ENCODE measurements around the gene SNN.

Gene SNN

GRCh38 chr16:11635679-11636171, 32.5 kb upstream of the SNN start:
- Histone ChIP-seq H3K4me3 (ENCODE audit: low read length) (no peak overlapping the region), H3K27ac (ENCODE audit: low read length) (no peak overlapping the region), H3K4me1 (ENCODE audit: control insufficient read depth, insufficient read depth, low read length) (peaks cover 4% of the 10 kb centered on the region; the same call in 1 of the 2 replicates), H3K27me3 (ENCODE audit: control insufficient read depth, insufficient read depth, low read length) (no peaks in the 10 kb centered on the region), H3K9me3 (ENCODE audit: control insufficient read depth, insufficient read depth, low read length) (no peaks in the 10 kb centered on the region), H3K36me3 (ENCODE audit: control insufficient read depth, insufficient read depth, low read length) (no peaks in the 10 kb centered on the region)
- DNase-seq (ENCODE audit: low read depth, low spot score) = no peak
- no CpG with 5 or more reads among the region's 12 CpGs for WGBS (ENCODE audit: insufficient coverage, insufficient read length)

GRCh38 chr16:11636172-11636721, 32.0 kb upstream of the SNN start:
- Histone ChIP-seq H3K4me1 (ENCODE audit: control insufficient read depth, insufficient read depth, low read length) (peaks cover 5% of the 10 kb centered on the region; the same call in 1 of the 2 replicates), H3K27me3 (ENCODE audit: control insufficient read depth, insufficient read depth, low read length) (no peaks in the 10 kb centered on the region), H3K9me3 (ENCODE audit: control insufficient read depth, insufficient read depth, low read length) (no peaks in the 10 kb centered on the region), H3K36me3 (ENCODE audit: control insufficient read depth, insufficient read depth, low read length) (no peaks in the 10 kb centered on the region), H3K27ac (ENCODE audit: low read length) (no peak overlapping the region), H3K4me3 (ENCODE audit: low read length) (no peak overlapping the region)
- WGBS (ENCODE audit: insufficient coverage, insufficient read length) = no CpG with 5 or more reads among the region's 14 CpGs
- peak; percentile 96 for DNase-seq (ENCODE audit: low read depth, low spot score)

- Histone ChIP-seq H3K4me3 (ENCODE audit: low read length) (no peak overlapping the region), H3K36me3 (ENCODE audit: control insufficient read depth, insufficient read depth, low read length) (no peaks in the 10 kb centered on the region), H3K4me1 (ENCODE audit: control insufficient read depth, insufficient read depth, low read length) (peaks cover 5% of the 10 kb centered on the region; the same call in 1 of the 2 replicates), H3K27ac (ENCODE audit: low read length) (no peak overlapping the region), H3K27me3 (ENCODE audit: control insufficient read depth, insufficient read depth, low read length) (no peaks in the 10 kb centered on the region), H3K9me3 (ENCODE audit: control insufficient read depth, insufficient read depth, low read length) (no peaks in the 10 kb centered on the region)
- no peak for DNase-seq (ENCODE audit: low read depth, low spot score)
- WGBS (ENCODE audit: insufficient coverage, insufficient read length) = no CpG with 5 or more reads among the region's 5 CpGs
These were observed 30.9 kb upstream of the SNN start for GRCh38 chr16:11637320-11637719.

GRCh38 chr16:11638140-11638539, 30.1 kb upstream of the SNN start:
- no peak overlapping the region for H3K4me3 ChIP-seq (ENCODE audit: low read length)
- H3K27me3 ChIP-seq (ENCODE audit: control insufficient read depth, insufficient read depth, low read length) = no peaks in the 10 kb centered on the region
- DNase-seq (ENCODE audit: low read depth, low spot score) = no peak
- H3K4me1 ChIP-seq (ENCODE audit: control insufficient read depth, insufficient read depth, low read length) = peaks cover 7% of the 10 kb centered on the region; the same call in 1 of the 2 replicates
- H3K27ac ChIP-seq (ENCODE audit: low read length) = no peak overlapping the region
- H3K9me3 ChIP-seq (ENCODE audit: control insufficient read depth, insufficient read depth, low read length) = no peaks in the 10 kb centered on the region
- no CpG with 5 or more reads among the region's 4 CpGs for WGBS (ENCODE audit: insufficient coverage, insufficient read length)
- no peaks in the 10 kb centered on the region for H3K36me3 ChIP-seq (ENCODE audit: control insufficient read depth, insufficient read depth, low read length)

- H3K27ac ChIP-seq (ENCODE audit: low read length) = no peak overlapping the region
- H3K4me1 ChIP-seq (ENCODE audit: control insufficient read depth, insufficient read depth, low read length) = peaks cover 7% of the 10 kb centered on the region; the same call in 1 of the 2 replicates
- H3K4me3 ChIP-seq (ENCODE audit: low read length) = no peak overlapping the region
- WGBS (ENCODE audit: insufficient coverage, insufficient read length) = 100% methylated on average over 3 of the region's 4 CpGs
- no peaks in the 10 kb centered on the region for H3K9me3 ChIP-seq (ENCODE audit: control insufficient read depth, insufficient read depth, low read length)
- H3K27me3 ChIP-seq (ENCODE audit: control insufficient read depth, insufficient read depth, low read length) = no peaks in the 10 kb centered on the region
- no peak for DNase-seq (ENCODE audit: low read depth, low spot score)
- no peaks in the 10 kb centered on the region for H3K36me3 ChIP-seq (ENCODE audit: control insufficient read depth, insufficient read depth, low read length)
These were observed 29.2 kb upstream of the SNN start for GRCh38 chr16:11639008-11639562.

GRCh38 chr16:11639925-11640899, 28.0 kb upstream of the SNN start:
- no peak overlapping the region for H3K4me3 ChIP-seq (ENCODE audit: low read length)
- no peaks in the 10 kb centered on the region for H3K9me3 ChIP-seq (ENCODE audit: control insufficient read depth, insufficient read depth, low read length)
- no peak overlapping the region for H3K27ac ChIP-seq (ENCODE audit: low read length)
- peaks cover 5% of the 10 kb centered on the region; the same call in 1 of the 2 replicates for H3K4me1 ChIP-seq (ENCODE audit: control insufficient read depth, insufficient read depth, low read length)
- no peak for DNase-seq (ENCODE audit: low read depth, low spot score)
- no CpG with 5 or more reads among the region's 25 CpGs for WGBS (ENCODE audit: insufficient coverage, insufficient read length)
- H3K27me3 ChIP-seq (ENCODE audit: control insufficient read depth, insufficient read depth, low read length) = no peaks in the 10 kb centered on the region
- H3K36me3 ChIP-seq (ENCODE audit: control insufficient read depth, insufficient read depth, low read length) = no peaks in the 10 kb centered on the region

GRCh38 chr16:11640987-11641817, 27.1 kb upstream of the SNN start:
- Histone ChIP-seq H3K9me3 (ENCODE audit: control insufficient read depth, insufficient read depth, low read length) (no peaks in the 10 kb centered on the region), H3K4me3 (ENCODE audit: low read length) (no peak overlapping the region), H3K36me3 (ENCODE audit: control insufficient read depth, insufficient read depth, low read length) (no peaks in the 10 kb centered on the region), H3K4me1 (ENCODE audit: control insufficient read depth, insufficient read depth, low read length) (peaks cover 4% of the 10 kb centered on the region; the same call in 1 of the 2 replicates), H3K27ac (ENCODE audit: low read length) (no peak overlapping the region), H3K27me3 (ENCODE audit: control insufficient read depth, insufficient read depth, low read length) (no peaks in the 10 kb centered on the region)
- WGBS (ENCODE audit: insufficient coverage, insufficient read length) = no CpG with 5 or more reads among the region's 20 CpGs
- DNase-seq (ENCODE audit: low read depth, low spot score) = no peak

GRCh38 chr16:11642765-11643116, 25.5 kb upstream of the SNN start:
- Histone ChIP-seq H3K27me3 (ENCODE audit: control insufficient read depth, insufficient read depth, low read length) (no peaks in the 10 kb centered on the region), H3K36me3 (ENCODE audit: control insufficient read depth, insufficient read depth, low read length) (no peaks in the 10 kb centered on the region), H3K9me3 (ENCODE audit: control insufficient read depth, insufficient read depth, low read length) (no peaks in the 10 kb centered on the region), H3K4me1 (ENCODE audit: control insufficient read depth, insufficient read depth, low read length) (peaks cover 4% of the 10 kb centered on the region; the same call in 1 of the 2 replicates), H3K4me3 (ENCODE audit: low read length) (no peak overlapping the region), H3K27ac (ENCODE audit: low read length) (no peak overlapping the region)
- DNase-seq (ENCODE audit: low read depth, low spot score) = no peak
- no CpG with 5 or more reads among the region's 4 CpGs for WGBS (ENCODE audit: insufficient coverage, insufficient read length)

- H3K9me3 ChIP-seq (ENCODE audit: control insufficient read depth, insufficient read depth, low read length) = no peaks in the 10 kb centered on the region
- H3K36me3 ChIP-seq (ENCODE audit: control insufficient read depth, insufficient read depth, low read length) = no peaks in the 10 kb centered on the region
- H3K4me1 ChIP-seq (ENCODE audit: control insufficient read depth, insufficient read depth, low read length) = no peaks in the 10 kb centered on the region
- no peak overlapping the region for H3K27ac ChIP-seq (ENCODE audit: low read length)
- no peak overlapping the region for H3K4me3 ChIP-seq (ENCODE audit: low read length)
- no peaks in the 10 kb centered on the region for H3K27me3 ChIP-seq (ENCODE audit: control insufficient read depth, insufficient read depth, low read length)
- no CpG with 5 or more reads among the region's 7 CpGs for WGBS (ENCODE audit: insufficient coverage, insufficient read length)
- DNase-seq (ENCODE audit: low read depth, low spot score) = no peak
These were observed 19.0 kb upstream of the SNN start for GRCh38 chr16:11649276-11649675.
